Epithelial cell of prostate (primary cell): ENCODE results near the gene PHOSPHO2.

Experiments
- DNase-seq: peaks from one replicate; pipeline ENCODE4 v3.0.0-alpha.2; 2011; ENCODE audit warnings: low read depth, low spot score
- H3K27ac ChIP-seq: fragments of 450-650 bp; 2 replicates; pipeline ENCODE4 v1.5.1; 2017; ENCODE audit warnings: mild to moderate bottlenecking

Gene PHOSPHO2

GRCh38 chr2:169715379-169716237 lies 21.3 kb downstream of the PHOSPHO2 start:
- DNase-seq = no peak
- no peak overlapping the region for H3K27ac ChIP-seq

- no peak for DNase-seq
- no peak overlapping the region for H3K27ac ChIP-seq
These were observed 22.1 kb downstream of the PHOSPHO2 start for GRCh38 chr2:169716238-169716886.

GRCh38 chr2:169716938-169717690 lies 22.8 kb downstream of the PHOSPHO2 start:
- H3K27ac ChIP-seq = no peak overlapping the region
- no peak for DNase-seq

- no peak for DNase-seq
- H3K27ac ChIP-seq = no peak overlapping the region
These were observed 23.4 kb downstream of the PHOSPHO2 start for GRCh38 chr2:169717691-169718063.

GRCh38 chr2:169718930-169719504 lies 24.7 kb downstream of the PHOSPHO2 start:
- H3K27ac ChIP-seq = no peak overlapping the region
- DNase-seq = no peak

- no peak overlapping the region for H3K27ac ChIP-seq
- no peak for DNase-seq
These were observed 26.7 kb downstream of the PHOSPHO2 start for GRCh38 chr2:169721016-169721415.

GRCh38 chr2:169727065-169727464 lies 32.8 kb downstream of the PHOSPHO2 start:
- no peak for DNase-seq
- no peak overlapping the region for H3K27ac ChIP-seq

GRCh38 chr2:169729274-169729605 lies 35.0 kb downstream of the PHOSPHO2 start:
- H3K27ac ChIP-seq = no peak overlapping the region
- no peak for DNase-seq

- no peak overlapping the region for H3K27ac ChIP-seq
- DNase-seq = no peak
These were observed 37.8 kb downstream of the PHOSPHO2 start for GRCh38 chr2:169732075-169732474.

GRCh38 chr2:169732583-169733358 lies 38.5 kb downstream of the PHOSPHO2 start:
- DNase-seq = no peak
- H3K27ac ChIP-seq = no peak overlapping the region

GRCh38 chr2:169734169-169734847 lies 40.0 kb downstream of the PHOSPHO2 start:
- DNase-seq = no peak
- no peak overlapping the region for H3K27ac ChIP-seq

- DNase-seq = no peak
- no peak overlapping the region for H3K27ac ChIP-seq
These were observed 41.4 kb downstream of the PHOSPHO2 start for GRCh38 chr2:169735623-169736022.

GRCh38 chr2:169736902-169737301 lies 42.6 kb downstream of the PHOSPHO2 start:
- no peak for DNase-seq
- no peak overlapping the region for H3K27ac ChIP-seq

- no peak overlapping the region for H3K27ac ChIP-seq
- no peak for DNase-seq
These were observed 44.4 kb downstream of the PHOSPHO2 start for GRCh38 chr2:169738566-169739229.

GRCh38 chr2:169739351-169739750 lies 45.1 kb downstream of the PHOSPHO2 start:
- no peak overlapping the region for H3K27ac ChIP-seq
- DNase-seq = no peak

GRCh38 chr2:169743549-169743948 lies 49.3 kb downstream of the PHOSPHO2 start:
- no peak for DNase-seq
- H3K27ac ChIP-seq = no peak overlapping the region

- no peak for DNase-seq
These were observed 52.0 kb downstream of the PHOSPHO2 start for GRCh38 chr2:169746240-169746639.

GRCh38 chr2:169748319-169748718 lies 54.0 kb downstream of the PHOSPHO2 start:
- H3K27ac ChIP-seq = no peak overlapping the region
- no peak for DNase-seq

More at GRCh38 chr2:169746240-169746639, 52.0 kb downstream of the PHOSPHO2 start:
- no peak overlapping the region for H3K27ac ChIP-seq
